Measurements from ENCODE around the gene GLI2. TPM values are rescaled to one million over a fixed set of nuclear protein-coding genes. Genes with fewer than 3 reads are reported as not detected.

The GLI2 gene
- total RNA-seq, 1 donor from 2014 or later: 4.8 TPM

- Histone ChIP-seq H3K27me3 (ENCODE audit: control insufficient read depth, insufficient read depth, low read length) (no peaks in the 10 kb centered on the region), H3K4me3 (ENCODE audit: low read depth, low read length) (no peak overlapping the region), H3K36me3 (ENCODE audit: control insufficient read depth, insufficient read depth, low read length) (no peaks in the 10 kb centered on the region)
- DNase-seq (ENCODE audit: low read depth): no peak
- no peak for TF ChIP-seq CTCF (IDR thresholded peaks at IDR 0.05; ENCODE audit: insufficient read depth, low read length, poor library complexity, severe bottlenecking)
Measured at GRCh38 chr2:120762341-120763061, 26.8 kb downstream of the GLI2 start.

GRCh38 chr2:120763508-120763907 is 27.8 kb downstream of the GLI2 start:
- no peak for DNase-seq (ENCODE audit: low read depth)
- H3K36me3 ChIP-seq (ENCODE audit: control insufficient read depth, insufficient read depth, low read length): no peaks in the 10 kb centered on the region
- H3K4me3 ChIP-seq (ENCODE audit: low read depth, low read length): no peak overlapping the region
- no peak for TF ChIP-seq CTCF (IDR thresholded peaks at IDR 0.05; ENCODE audit: insufficient read depth, low read length, poor library complexity, severe bottlenecking)
- H3K27me3 ChIP-seq (ENCODE audit: control insufficient read depth, insufficient read depth, low read length): no peaks in the 10 kb centered on the region

GRCh38 chr2:120763931-120764330 is 28.3 kb downstream of the GLI2 start:
- no peak overlapping the region for H3K4me3 ChIP-seq (ENCODE audit: low read depth, low read length)
- no peak for TF ChIP-seq CTCF (IDR thresholded peaks at IDR 0.05; ENCODE audit: insufficient read depth, low read length, poor library complexity, severe bottlenecking)
- H3K36me3 ChIP-seq (ENCODE audit: control insufficient read depth, insufficient read depth, low read length): no peaks in the 10 kb centered on the region
- H3K27me3 ChIP-seq (ENCODE audit: control insufficient read depth, insufficient read depth, low read length): no peaks in the 10 kb centered on the region
- no peak for DNase-seq (ENCODE audit: low read depth)

GRCh38 chr2:120764492-120764891 is 28.8 kb downstream of the GLI2 start:
- no peak for DNase-seq (ENCODE audit: low read depth)
- H3K27me3 ChIP-seq (ENCODE audit: control insufficient read depth, insufficient read depth, low read length): no peaks in the 10 kb centered on the region
- no peak for TF ChIP-seq CTCF (IDR thresholded peaks at IDR 0.05; ENCODE audit: insufficient read depth, low read length, poor library complexity, severe bottlenecking)

GRCh38 chr2:120764991-120765677 is 29.5 kb downstream of the GLI2 start:
- no peaks in the 10 kb centered on the region for H3K36me3 ChIP-seq (ENCODE audit: control insufficient read depth, insufficient read depth, low read length)
- no peak overlapping the region for H3K4me3 ChIP-seq (ENCODE audit: low read depth, low read length)
- DNase-seq (ENCODE audit: low read depth): no peak
- TF ChIP-seq CTCF (IDR thresholded peaks at IDR 0.05; ENCODE audit: insufficient read depth, low read length, poor library complexity, severe bottlenecking): no peak
- H3K27me3 ChIP-seq (ENCODE audit: control insufficient read depth, insufficient read depth, low read length): no peaks in the 10 kb centered on the region

More at GRCh38 chr2:120764492-120764891, 28.8 kb downstream of the GLI2 start:
- no peak overlapping the region for H3K4me3 ChIP-seq (ENCODE audit: low read depth, low read length)
- H3K36me3 ChIP-seq (ENCODE audit: control insufficient read depth, insufficient read depth, low read length): no peaks in the 10 kb centered on the region
